NCI-H446 treated with DMSO at 0.1 percent for 48 hours (cell line): Measurements from ENCODE around the gene PLEK2.
A peak's percentile ranks its signal among the peaks of the same experiment; 100 is the strongest.
"Not testable (repeated sequence)": the region's sequence is repeated elsewhere in the genome, so short reads cannot be mapped to it uniquely, and the experiment has no call there.

ENCODE experiments used
- DNase-seq: peaks from one replicate; lab custom pipeline; 2025; lab: John Stamatoyannopoulos, UW

Gene PLEK2

DNA sequence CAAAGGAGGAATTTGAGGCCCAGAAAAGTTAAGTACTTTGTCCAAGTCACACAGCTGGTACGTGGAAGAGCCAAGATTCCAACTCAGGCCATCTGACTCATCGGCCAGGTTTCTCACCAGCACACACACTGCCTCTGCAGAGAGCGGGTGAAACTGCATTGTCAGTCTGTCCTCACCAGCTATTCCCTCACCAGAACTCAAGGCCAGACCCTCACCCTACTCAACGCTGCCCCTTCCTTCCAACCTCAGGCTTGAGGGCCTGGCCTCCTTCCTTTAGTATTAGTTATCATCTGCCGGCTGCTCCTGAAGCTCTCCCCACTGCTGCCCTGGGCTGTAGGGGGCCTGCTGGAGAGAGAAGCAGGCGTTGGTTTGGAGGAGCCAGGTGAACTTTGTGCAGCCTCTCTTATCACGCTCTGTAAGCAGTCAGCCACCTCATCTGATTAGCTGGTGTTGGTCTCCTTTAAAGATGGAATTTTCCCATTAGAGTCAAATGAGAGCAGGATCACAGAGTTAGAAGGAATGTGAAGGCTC lies 16.6 kb upstream of the PLEK2 start:
- no peak for DNase-seq

DNA sequence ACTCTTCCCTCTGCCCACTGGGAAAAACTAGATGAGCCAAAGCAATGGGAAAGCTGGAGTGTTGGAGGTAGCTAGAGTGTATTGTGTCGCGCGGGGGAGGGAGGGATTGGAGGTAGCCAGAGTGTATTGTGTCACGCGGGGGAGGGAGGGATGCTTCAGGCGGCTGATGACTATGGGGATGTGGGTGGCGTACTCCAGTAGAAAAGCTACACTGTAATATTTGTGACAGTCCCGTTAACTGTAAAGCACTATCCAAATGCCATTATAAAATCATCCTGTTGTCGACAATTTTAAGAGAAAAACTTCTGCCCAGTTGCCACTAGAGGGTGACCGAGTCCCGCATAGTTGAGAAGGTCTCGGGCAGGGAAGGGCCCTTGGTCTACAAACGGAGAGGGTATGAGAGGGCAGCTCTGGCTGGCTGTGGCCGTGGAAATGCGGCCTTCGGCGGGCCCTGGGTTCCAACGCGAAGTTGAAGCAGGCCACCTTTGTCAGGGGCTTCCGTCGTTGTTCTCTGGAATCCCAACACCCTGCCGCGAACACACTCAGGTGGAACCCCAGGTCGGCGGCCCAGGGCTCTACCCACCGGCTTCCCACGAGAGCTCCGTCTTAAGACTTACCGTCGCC lies 15.1 kb upstream of the PLEK2 start:
- peak; percentile 17 for DNase-seq

DNA sequence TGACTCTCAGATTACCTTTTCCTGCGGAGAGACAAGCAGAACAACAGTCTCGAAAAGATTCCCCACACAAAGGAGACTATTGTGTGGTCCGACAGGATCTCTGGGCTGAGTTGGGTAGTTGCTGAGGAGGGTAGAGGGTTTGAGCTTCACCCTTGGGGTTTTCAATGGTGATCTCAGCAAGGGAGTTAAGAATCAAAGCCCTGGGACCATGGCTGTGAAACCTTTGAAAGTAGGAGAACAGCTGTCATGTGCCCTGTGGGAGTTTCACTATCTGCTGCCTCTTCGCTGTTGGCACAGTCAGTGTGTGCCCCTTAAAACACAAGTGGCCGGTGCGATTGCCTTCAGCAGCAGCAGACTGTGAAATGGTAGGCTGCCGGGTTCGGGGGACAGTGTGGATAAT lies 14.2 kb upstream of the PLEK2 start:
- no peak for DNase-seq

DNA sequence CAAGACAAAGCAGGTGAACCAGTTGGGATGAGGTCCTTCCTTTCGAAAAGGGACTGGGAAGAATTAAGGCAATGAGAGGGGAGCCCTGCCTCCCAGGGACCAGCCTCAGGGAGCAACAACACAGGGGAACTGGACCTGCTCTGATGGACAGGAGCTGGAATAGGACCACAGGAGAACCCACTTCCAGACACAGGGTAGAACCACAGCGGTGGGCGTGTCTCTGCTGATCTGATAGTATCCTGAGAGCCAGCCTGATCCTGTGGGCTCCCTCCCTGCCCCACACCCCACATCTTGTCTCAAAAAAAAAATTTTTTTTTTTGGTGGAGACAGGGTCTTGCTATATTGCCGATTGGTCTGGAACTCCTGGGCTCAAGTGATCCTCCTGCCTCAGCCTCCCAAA lies 13.6 kb upstream of the PLEK2 start:
- no peak for DNase-seq

DNA sequence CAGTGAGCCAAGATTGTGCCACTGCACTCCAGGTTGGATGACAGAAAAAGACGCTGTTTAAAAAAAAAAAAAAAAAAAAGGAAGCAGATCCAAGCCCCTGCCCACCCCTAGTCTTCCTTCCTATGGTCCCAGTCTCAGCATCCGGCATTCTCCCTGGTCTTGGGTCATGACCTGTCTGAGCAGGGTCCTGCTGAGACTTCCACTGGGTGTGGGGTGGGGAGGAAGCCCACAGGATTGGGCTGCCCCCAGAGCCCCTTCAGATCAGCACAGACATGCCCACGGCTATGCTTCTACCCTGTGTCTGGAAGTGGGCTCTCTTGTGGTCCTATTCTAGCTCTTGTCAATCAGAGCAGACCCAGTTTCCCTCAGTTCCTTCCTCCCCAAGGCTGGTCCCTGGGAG lies 12.6 kb upstream of the PLEK2 start:
- DNase-seq, result no peak

DNA sequence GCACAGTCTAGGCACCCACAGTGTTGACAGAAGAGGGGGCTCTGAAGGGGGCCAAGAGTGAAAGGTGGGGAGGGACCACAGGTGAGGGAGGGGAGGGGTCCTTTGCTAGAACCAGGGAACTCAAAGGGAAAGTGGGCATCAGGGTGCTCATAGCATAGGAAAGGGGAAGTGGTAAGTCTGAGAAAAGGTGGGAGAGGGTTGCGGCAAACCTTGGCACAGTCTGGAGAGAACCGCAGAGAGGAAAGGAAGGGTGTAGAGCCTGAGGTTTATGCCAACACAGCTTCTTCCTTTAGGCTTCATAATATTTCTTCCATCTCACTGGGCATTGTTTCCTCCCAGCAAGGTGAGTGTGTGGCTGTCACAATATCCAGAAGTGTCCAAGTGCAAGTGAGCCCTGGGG lies 11.5 kb upstream of the PLEK2 start:
- no peak for DNase-seq

DNA sequence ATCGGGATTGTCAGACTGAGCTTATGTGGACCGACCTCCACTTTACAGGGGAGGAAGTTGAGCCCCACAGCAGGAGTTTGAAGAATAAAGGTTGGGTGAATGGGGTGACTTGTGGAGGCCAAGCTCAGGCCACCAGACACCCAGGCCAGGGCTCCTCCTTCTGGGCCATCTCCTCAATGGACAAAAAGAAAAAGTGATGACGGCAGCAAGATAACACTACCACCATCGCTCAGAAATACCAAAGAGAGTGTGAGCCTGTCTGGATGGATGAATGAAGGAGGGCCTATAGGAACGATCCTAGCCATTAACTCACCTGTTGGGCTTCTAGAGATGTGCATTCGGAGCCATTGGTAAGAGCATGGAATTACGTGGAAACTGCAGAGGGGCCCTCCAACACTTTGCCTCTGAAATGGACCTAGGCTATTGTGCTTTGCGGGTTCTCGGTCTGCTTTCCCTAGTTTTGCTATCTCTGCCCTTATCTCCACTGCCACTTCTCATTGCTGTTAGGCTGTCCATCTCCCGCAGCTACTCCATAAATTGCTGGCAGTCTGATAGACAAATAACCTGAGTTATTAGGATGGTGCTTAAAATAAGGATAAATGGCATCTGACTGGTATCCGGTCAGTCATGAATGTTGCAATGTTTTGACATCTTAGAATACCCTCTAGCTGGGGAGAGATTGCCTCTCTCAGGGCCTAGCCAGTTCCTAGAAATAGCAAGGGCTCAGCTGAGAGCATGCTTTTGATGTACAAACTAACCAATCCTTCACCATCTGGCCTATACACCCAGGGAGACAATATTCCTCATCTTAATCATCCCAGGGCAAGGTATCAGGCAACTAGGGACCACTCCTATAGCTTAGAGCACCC lies 9.6 kb upstream of the PLEK2 start:
- DNase-seq, result no peak

DNA sequence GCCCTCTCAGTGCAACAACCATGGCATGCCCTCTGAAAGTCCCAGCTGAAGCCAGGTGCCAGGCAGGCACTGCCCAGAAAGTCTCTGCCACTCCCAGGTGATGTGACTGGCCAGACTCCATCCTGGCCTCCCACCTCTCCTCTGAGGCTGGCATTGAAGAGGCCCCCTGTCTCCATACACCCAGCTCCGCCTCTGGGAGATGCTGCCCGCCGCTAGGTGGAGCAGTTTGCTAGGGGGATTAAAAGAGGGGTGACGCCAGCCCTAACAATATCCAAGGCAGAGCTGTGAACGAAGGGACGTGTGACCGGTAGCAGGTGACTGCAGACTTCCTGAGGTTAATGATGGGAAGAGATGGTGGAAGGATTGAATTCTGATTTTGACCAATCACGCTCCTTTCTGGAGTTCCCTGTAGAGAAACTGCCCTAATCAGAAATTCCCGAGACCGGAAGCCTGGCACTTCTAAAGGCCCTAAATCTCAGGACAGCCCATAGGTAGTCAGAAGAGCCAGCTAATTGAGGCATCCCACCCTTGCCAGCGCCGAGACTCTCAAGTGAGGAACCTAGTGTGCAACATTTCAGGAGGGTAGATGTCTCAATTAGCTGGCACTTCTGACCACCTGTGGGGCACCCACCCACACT lies 8.3 kb upstream of the PLEK2 start:
- no peak for DNase-seq

DNA sequence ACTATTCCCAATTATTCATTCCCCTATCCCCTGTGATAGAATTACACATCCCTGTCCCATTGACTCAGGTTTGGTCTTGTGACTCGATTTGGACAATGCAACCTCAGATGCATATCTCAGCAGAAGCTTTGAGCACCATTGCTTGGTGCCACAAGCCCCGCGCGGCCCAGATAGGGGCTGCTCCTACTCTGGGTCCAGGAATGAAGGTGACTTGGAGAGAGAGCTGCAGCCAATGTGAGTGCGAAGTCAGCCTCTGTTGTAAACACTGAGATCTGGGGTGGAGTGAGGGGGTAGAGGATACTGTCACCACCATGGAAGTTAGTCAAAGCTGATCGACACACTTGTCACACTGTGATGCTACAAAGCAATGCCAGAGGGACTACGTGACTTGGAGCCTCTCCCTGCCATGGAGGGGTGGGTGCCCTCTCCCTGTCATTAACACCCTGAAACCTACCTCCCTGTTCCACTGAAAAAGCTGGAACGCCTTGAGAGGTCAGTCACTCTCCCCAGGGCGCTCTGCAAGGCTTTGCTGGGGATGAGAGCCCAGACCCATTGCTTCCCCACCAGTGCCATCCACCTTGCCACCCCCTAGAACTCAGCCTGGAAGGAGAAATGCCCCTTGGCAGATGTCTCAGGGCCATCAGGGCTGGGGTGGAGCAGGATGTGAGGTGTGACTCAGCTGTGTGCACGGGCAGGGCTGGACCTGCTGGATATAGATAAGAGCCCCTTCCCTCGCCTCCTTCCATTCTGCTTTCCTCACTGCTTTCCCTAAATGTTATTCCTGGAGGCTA lies 6.6 kb upstream of the PLEK2 start:
- DNase-seq, result no peak

DNA sequence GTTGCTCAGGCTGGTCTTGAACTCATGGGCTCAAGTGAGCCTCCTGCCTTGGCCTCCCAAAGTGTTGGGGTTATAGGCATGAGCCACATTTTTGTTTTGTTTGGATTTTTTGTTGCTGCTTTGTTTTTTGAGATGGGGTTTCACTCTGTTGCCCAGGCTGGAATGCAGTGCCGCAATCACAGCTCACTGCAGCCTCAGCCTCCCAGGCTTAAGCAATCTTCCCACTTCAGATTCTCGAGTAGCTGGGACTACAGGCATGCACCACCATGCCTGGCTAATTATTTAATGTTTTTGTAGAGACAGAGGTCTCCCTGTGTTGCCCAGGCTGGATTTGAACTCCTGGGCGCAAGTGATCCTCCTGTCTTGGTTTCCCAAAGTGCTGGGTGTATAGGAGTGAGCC lies 5.7 kb upstream of the PLEK2 start:
- DNase-seq, result no peak

DNA sequence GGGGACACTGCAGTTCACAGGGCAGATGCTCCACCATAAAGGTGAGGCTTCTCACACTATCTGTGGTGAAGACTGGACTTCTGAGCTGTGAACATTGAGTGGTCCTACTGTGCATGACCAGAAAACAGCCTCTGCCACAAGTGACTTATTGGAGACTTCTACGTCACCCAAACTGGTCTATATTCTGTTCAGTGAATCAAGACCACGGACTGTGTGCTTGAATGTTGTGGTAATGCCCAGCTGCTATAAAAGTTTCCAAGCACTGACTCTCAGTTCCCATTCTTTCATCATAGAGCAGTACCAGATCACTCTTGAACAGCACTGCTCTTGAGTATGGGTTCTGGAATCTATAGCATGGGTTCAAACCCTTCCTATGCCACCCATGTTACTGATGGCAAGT lies 4.8 kb upstream of the PLEK2 start:
- DNase-seq, result no peak

DNA sequence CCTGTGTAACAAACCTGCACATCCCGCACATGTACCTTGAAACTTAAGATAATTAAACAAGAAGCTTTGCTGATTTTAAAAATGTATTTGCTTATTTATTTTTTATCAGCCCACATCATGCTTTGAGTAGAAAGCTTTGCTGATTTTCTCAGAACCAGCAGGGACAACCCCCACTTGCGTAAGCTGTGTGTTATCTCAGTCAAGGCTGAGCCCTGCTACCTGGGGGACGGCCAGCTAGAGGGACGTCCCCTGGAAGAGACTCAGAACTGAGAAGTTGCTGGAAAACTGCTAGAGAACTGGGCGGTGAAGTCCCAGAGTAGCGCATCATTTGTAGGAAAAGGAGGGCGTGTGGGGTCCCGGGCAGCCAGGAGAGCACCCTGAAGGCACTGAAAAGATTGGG lies 4.1 kb upstream of the PLEK2 start:
- no peak for DNase-seq

DNA sequence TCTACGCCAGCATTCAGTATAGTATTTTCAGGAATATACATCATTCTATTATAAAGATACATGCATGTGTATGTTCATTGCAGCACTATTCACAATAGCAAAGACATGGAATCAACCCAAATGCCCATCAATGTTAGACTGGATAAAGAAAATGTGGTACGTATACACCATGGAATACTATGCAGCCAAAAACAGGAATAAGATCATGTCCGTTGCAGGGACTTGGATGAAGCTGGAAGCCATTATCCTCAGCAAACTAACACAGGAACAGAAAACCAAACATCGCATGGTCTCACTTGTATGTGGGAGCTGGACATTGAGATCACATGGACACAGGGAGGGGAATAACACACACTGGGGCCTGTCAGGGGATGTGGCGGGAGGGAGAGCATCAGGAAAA lies 3.6 kb upstream of the PLEK2 start:
- not testable (repeated sequence) for DNase-seq

DNA sequence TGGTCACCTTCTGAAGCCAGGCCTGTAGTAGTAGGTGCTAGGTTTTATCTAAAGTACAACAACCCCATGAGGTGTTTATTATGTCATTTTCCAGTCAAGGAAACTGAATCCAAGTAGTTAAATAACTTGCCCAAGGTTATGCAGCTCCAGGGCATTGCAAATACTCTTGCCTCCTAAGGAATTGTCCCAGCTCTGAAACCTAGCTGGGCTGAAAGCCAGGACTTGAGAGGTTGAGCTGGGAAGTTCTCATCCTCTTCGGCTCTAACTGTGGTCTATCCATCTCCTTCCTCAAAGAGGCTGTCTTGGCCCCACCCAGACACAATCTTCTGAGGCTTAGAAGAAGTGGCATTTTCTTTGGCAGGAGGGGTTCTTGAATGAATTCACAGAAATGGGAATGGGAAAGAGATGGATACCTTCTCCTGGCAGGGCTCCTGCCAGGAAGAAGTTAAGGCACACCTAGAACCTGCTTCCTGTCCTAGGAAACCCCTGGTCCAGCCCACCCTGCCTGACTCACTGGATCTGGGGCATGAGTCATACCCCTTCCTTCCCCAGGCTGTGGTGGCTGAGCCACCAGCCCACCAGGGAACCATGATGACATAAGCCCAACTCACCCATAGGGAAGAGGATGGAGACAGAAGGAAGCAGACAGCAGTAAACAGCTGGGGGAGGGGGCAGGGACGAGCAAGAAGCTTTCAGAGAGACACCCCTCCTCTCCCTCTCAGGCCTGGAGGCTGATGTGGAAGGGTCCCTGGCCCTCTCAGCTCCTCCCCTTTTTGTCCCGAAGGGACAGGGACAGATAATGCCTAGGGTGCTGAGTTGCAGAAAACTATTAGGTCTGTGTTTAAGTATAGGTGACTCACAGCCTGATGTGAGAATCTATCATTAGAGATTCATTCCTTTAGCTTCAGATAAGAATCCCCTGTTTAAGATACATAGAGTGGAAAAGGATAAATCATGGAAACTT lies 2.1 kb upstream of the PLEK2 start:
- DNase-seq, result no peak

DNA sequence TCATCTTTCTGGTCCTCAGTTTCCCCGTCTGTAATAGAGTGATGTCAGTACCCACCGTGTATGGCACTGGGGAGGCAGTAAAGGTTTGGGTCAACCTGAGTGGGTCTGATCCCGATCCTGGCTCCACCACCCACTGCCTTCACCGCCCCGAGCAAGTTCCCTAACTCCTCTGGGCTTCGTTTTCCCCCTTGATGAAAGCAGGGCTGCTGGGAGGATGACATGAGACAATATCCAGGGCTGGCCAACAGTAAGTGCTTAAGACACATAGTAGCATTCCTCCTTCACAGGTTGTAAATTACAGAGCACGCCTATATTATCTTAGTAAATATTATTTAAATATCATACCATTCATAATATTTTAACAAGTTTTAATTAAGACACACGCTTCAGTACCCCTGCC lies 595 bp downstream of the PLEK2 start:
- no peak for DNase-seq

DNA sequence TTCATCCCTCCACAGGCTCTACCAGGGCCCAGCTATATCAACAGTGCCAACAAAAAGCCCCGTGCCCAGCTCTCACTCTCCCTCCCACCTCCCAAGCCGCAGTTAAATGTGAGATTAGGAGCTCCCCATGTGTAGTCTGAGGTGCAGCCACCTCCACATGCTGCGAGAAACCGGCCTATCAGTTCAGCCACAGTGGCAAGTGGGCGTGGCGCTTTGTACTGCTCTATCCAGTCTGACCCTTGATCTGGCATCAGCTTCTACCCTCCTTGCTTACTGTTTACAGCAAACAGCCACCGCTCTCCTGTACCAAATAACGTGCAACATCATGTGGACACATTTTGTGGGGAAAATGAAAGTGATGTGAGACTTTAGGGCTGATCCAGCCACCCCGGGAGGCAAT lies 1.7 kb downstream of the PLEK2 start:
- DNase-seq, result no peak

DNA sequence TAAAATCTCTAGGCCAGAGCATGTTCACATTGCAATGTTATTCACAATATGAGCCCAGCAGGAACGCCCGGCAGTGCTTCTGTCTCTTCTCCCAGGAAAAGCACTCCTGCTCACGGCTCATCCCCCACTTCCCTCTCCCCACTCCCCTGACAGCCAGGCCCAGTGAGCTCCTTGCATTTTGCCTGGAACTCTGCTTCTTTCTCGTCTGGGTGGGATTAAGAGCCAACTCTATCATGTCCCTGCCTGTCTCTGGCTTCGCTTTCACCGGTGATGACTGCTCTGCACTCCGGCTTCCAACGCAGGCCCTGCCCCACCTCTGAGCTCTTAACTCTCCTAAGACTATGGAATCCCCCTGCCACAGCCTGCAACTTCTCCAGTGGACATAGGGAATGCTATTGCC lies 2.5 kb downstream of the PLEK2 start:
- DNase-seq, result no peak

DNA sequence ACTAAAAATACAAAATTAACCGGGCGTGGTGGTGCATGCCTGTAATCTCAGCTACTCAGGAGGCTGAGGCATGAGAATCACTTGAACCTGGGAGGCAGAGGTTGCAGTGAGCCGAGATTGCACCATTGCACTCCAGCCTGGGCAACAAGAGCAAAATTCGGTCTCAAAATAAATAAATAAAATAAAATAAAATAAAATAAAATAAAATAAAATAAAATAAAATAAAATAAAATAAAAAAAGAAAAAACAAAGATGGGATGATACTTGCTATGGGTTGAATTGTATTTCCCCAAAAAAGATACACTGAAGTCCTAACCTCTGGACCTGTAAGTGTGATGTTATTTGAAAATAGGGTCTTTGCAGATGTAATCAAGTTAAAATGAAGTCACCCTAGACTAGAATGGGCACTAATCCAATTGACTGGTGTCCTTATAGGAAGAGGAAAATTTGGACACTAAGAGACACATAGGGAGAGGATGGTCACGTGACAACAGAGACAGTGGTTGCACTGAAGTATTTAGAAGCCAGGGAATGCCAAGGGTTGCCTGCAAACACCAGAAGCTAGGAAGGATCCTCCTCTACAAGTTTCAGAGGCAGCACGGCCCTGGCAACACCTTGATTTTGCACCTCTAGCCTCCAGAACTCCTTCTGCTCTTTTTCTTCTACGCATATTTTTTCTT lies 3.7 kb downstream of the PLEK2 start:
- DNase-seq, result not testable (repeated sequence)

DNA sequence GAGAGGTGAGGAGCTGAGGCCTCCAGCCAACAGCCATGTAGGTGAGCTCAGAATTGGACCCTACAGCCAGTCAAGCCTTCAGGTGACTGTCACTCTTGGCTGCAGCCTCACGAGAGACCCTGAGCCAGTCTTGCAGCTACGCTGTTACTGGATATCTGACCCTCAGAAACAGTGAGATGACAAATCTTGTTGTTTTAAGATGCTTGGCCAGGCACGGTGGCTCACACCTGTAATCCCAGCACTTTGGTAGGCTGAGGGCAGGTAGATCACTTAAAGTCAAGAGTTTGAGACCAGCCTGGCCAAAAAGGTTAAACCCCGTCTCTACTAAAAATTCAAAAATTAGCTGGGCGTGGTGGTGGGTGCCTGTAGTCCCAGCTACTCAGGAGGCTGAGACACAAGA lies 6.2 kb downstream of the PLEK2 start:
- DNase-seq, result no peak

DNA sequence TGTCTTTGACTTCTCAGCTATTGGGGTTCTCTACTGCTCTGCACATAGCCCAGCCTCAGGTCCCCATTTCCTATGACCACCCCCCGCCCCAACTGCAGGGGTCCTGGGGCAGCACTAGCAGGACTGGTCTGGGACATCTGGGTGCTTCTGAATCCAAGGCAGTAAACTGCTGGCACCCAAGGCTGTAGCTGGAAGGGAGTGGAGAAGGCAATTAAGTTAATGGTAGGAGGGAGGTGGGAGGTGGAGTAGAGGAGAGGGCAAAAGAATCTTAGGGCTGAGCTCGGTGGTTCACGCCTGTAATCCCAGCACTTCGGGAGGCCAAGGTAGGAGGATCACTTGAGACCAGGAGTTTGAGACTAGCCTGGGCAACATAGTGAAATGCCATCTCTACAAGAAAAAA lies 11.5 kb downstream of the PLEK2 start:
- no peak for DNase-seq

DNA sequence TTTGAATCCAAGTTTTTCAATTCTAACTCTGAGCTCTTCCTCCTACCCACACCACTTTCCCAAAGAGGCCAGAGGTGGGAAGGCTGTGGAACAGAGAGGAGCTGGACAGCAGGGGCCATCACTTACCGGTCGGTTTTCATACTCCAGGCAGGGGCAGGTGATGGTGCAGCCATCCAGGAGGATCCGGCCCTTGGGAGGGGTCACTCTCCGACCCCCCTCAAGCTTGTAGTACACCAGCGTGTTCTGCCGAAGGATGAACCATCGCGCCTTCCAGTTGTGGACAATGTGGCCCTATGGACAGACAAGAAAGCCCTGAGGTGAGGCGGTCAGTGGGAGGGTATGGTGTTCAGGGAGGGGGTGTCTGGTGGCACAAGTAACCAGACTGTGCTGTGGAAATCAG lies 14.4 kb downstream of the PLEK2 start:
- DNase-seq, result no peak
